22Rv1 (cell line): Measurements from ENCODE around the gene KLK14.
A peak's percentile ranks its signal among the peaks of the same experiment; 100 is the strongest.

ENCODE experiments used
- H3K27ac ChIP-seq: fragments of 450-650 bp; 2 replicates; pipeline ENCODE4 v1.5.1; 2017
- CTCF ChIP-seq: fragments of 450-650 bp; IDR thresholded peaks from 2 replicates; pipeline ENCODE4 v1.5.1; 2017; ENCODE audit warnings: mild to moderate bottlenecking
- ZFX ChIP-seq: fragments of 450-650 bp; IDR thresholded peaks from 2 replicates; pipeline ENCODE4 v1.6.1; 2017; ENCODE audit warnings: antibody characterized with exemption, borderline replicate concordance

KLK14 gene

GRCh38 chr19:51082611-51083010, at the start of gene KLK14:
Gene KLK14, minus strand, starts transcription at chr19:51082887. Its CDS starts 273 bp downstream, at chr19:51082614.
- no peak within 1 kb of the TSS for H3K27ac ChIP-seq
- TF ChIP-seq ZFX = no peak

- TF ChIP-seq ZFX (no peak), CTCF (peak; percentile 24)
- H3K27ac ChIP-seq = no peak overlapping the region
These were observed 49.3 kb upstream of the KLK14 start for GRCh38 chr19:51131780-51132680.

- no peak overlapping the region for H3K27ac ChIP-seq
- TF ChIP-seq CTCF (no peak), ZFX (no peak)
These were observed 47.0 kb upstream of the KLK14 start for GRCh38 chr19:51129716-51130115.

GRCh38 chr19:51128227-51128626, 45.5 kb upstream of the KLK14 start:
- no peak overlapping the region for H3K27ac ChIP-seq
- no peak for TF ChIP-seq ZFX
- no peak for TF ChIP-seq CTCF

- no peak overlapping the region for H3K27ac ChIP-seq
- TF ChIP-seq CTCF (no peak), ZFX (no peak)
These were observed 45.1 kb upstream of the KLK14 start for GRCh38 chr19:51127755-51128154.

GRCh38 chr19:51127032-51127431, 44.3 kb upstream of the KLK14 start:
- no peak for TF ChIP-seq ZFX
- TF ChIP-seq CTCF = no peak
- no peak overlapping the region for H3K27ac ChIP-seq

- no peak overlapping the region for H3K27ac ChIP-seq
- TF ChIP-seq CTCF (no peak), ZFX (no peak)
These were observed 42.9 kb upstream of the KLK14 start for GRCh38 chr19:51125421-51126075.
